PC-3 (cell line): Measurements from ENCODE around the gene RERG.

Experiments used
- CTCF ChIP-seq: fragments of 300-600 bp; sonication (generic); conservative IDR thresholded peaks from 2 replicates; pipeline ENCODE4 v1.5.1; 2017; ENCODE audit warnings: antibody characterized with exemption, low read depth, mild to moderate bottlenecking, low read length
- EZH2 ChIP-seq: fragments of 300-600 bp; sonication (generic); IDR thresholded peaks from one replicate; pipeline ENCODE4 v1.6.1; 2017; ENCODE audit warnings: antibody characterized with exemption, mild to moderate bottlenecking, low read length; ENCODE audit not compliant: unreplicated experiment
- EZH2phosphoT487 ChIP-seq: fragments of 300-600 bp; sonication (generic); IDR thresholded peaks from 2 replicates; pipeline ENCODE4 v1.6.1; 2018; ENCODE audit warnings: mild to moderate bottlenecking, antibody characterized with exemption, low read length, borderline replicate concordance

GRCh38 chr12:15208140-15208539, 13.1 kb downstream of the RERG start:
- TF ChIP-seq EZH2phosphoT487 (no peak), CTCF (no peak), EZH2 (no peak)
